ENCODE results near the gene GALNT7. TPM values are rescaled to one million over a fixed set of nuclear protein-coding genes. Genes with fewer than 3 reads are reported as not detected.

The GALNT7 gene
- total RNA-seq, 1 donor = 19.6 TPM

- TF ChIP-seq CTCF (IDR thresholded peaks at IDR 0.05; ENCODE audit: insufficient read depth, low read length) = no peak
- peak; percentile 57 for DNase-seq (ENCODE audit: low read depth)
- H3K4me3 ChIP-seq (ENCODE audit: low read depth, low read length) = no peak overlapping the region
These were observed 151.1 kb downstream of the GALNT7 start for GRCh38 chr4:173319696-173320095.

DNA sequence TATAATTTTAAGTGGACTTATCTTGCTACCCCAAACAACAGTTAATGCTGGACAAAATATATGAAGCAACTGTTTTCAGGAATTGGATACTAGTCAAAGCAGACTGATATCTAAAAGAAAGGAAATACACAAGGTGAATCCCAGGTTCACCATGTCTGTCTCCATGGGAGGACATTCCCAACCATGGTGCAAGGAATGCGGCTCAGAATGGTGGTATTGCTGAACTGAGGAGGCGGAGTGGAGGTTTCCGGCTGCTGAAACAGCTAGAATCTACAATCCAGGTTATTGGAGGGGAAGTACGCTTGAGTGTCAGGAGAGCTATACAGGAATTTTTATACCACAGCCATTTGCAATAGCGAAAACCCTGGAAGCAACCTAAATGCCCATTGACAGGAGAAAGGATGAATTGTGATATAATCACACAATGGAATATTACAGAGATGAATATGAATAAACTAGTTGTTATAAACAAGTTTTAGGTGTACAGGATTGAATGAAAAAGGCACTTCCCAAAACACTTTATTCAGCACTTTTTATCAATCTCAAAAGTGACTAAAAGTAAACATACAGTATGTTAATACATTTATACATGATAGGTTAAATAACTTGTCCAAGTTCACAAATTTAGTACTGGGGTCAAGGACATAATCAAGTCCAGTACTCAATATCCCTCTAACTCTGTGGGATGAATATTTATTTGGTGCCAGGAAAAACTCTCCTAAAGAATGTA lies 156.6 kb downstream of the GALNT7 start:
- DNase-seq (ENCODE audit: low read depth) = no peak
- no peak for TF ChIP-seq CTCF (IDR thresholded peaks at IDR 0.05; ENCODE audit: insufficient read depth, low read length)
- no peak overlapping the region for H3K4me3 ChIP-seq (ENCODE audit: low read depth, low read length)

- no peak overlapping the region for H3K4me3 ChIP-seq (ENCODE audit: low read depth, low read length)
- no peak for DNase-seq (ENCODE audit: low read depth)
- no peak for TF ChIP-seq CTCF (IDR thresholded peaks at IDR 0.05; ENCODE audit: insufficient read depth, low read length)
These were observed 159.8 kb downstream of the GALNT7 start for GRCh38 chr4:173328236-173328901.

DNA sequence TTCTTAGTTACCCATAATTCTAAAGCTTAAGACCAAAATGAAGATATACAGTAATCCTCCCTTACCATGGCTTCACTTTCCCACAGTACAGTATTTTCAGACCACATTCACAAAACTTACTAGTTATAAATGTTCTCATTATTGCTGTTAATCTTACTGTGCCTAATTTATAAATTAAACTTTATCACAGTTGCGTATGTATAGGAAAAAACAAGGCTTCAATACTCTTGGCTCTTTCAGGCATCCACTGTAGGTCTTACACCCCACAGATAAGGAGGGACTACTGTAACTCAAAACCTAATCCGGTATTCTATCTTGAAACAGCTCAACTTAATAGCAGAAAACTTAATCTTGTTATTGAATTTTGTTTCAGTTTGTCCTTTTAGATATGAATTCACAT lies 162.0 kb downstream of the GALNT7 start:
- DNase-seq (ENCODE audit: low read depth) = no peak
- no peak for TF ChIP-seq CTCF (IDR thresholded peaks at IDR 0.05; ENCODE audit: insufficient read depth, low read length)
- H3K4me3 ChIP-seq (ENCODE audit: low read depth, low read length) = no peak overlapping the region

GRCh38 chr4:173332021-173332487 lies 163.4 kb downstream of the GALNT7 start:
- no peak for TF ChIP-seq CTCF (IDR thresholded peaks at IDR 0.05; ENCODE audit: insufficient read depth, low read length)
- DNase-seq (ENCODE audit: low read depth) = peak; percentile 41
- peak overlapping the region; percentile 94 for H3K4me3 ChIP-seq (ENCODE audit: low read depth, low read length)

- no peak for DNase-seq (ENCODE audit: low read depth)
- H3K4me3 ChIP-seq (ENCODE audit: low read depth, low read length) = peak overlapping the region; percentile 94
- TF ChIP-seq CTCF (IDR thresholded peaks at IDR 0.05; ENCODE audit: insufficient read depth, low read length) = no peak
These were observed 164.5 kb downstream of the GALNT7 start for GRCh38 chr4:173332963-173333657.

Measured in fibroblast of the aortic adventitia (primary cell).